OCI-LY1 (cell line): Measurements from ENCODE around the gene SMG5.

Source experiments
- H2AFZ ChIP-seq: fragments of 200-600 bp; sonication (generic), shearing (Covaris generic); 2 replicates; pipeline ENCODE4 v1.6.0; 2014; ENCODE audit warnings: antibody characterized with exemption, mild to moderate bottlenecking, low read length
- H3F3A ChIP-seq: fragments of 200-600 bp; sonication (generic), shearing (Covaris generic); 2 replicates; pipeline ENCODE4 v1.6.0; 2014; ENCODE audit warnings: mild to moderate bottlenecking, antibody characterized with exemption, low read length, moderate library complexity; ENCODE audit not compliant: insufficient read depth
- H3K27ac ChIP-seq: fragments of 200-600 bp; sonication (generic); 2 replicates; pipeline ENCODE4 v1.5.1; 2014; ENCODE audit warnings: low read length, mixed run types, mild to moderate bottlenecking, low read depth; ENCODE audit not compliant: poor library complexity, severe bottlenecking
- H3K27me3 ChIP-seq: fragments of 200-600 bp; sonication (generic); 2 replicates; pipeline ENCODE4 v1.6.0; 2014; ENCODE audit warnings: antibody characterized with exemption, mild to moderate bottlenecking, low read length, moderate library complexity; ENCODE audit not compliant: insufficient read depth
- H3K36me3 ChIP-seq: fragments of 200-600 bp; sonication (generic); 2 replicates; pipeline ENCODE4 v1.6.1; 2014; ENCODE audit warnings: mild to moderate bottlenecking, antibody characterized with exemption, low read length, moderate library complexity, mixed read lengths; ENCODE audit not compliant: insufficient read depth
- H3K4me1 ChIP-seq: fragments of 200-600 bp; sonication (generic); 2 replicates; pipeline ENCODE4 v1.5.1; 2014; ENCODE audit warnings: mild to moderate bottlenecking, low read length, moderate library complexity; ENCODE audit not compliant: insufficient read depth, severe bottlenecking
- H3K4me2 ChIP-seq: fragments of 200-600 bp; sonication (generic), shearing (Covaris generic); 2 replicates; pipeline ENCODE4 v1.6.1; 2014; ENCODE audit warnings: low read length
- H3K4me3 ChIP-seq: fragments of 200-600 bp; sonication (generic); 2 replicates; pipeline ENCODE4 v1.5.1; 2014; ENCODE audit warnings: low read length, low read depth, mild to moderate bottlenecking, mixed read lengths; ENCODE audit not compliant: poor library complexity, severe bottlenecking
- H3K79me2 ChIP-seq: fragments of 200-600 bp; shearing (Covaris generic); 2 replicates; pipeline ENCODE4 v1.6.1; 2016; ENCODE audit warnings: mixed run types, low read length, mixed read lengths; ENCODE audit not compliant: insufficient read depth
- H3K9ac ChIP-seq: fragments of 200-600 bp; sonication (generic), shearing (Covaris generic); 2 replicates; pipeline ENCODE4 v1.6.1; 2014; ENCODE audit warnings: mild to moderate bottlenecking, low read length, mixed read lengths
- H3K9me2 ChIP-seq: fragments of 200-600 bp; sonication (generic), shearing (Covaris generic); 2 replicates; pipeline ENCODE4 v1.6.1; 2014; ENCODE audit warnings: low read depth, mild to moderate bottlenecking, low read length, mixed read lengths
- H3K9me3 ChIP-seq: fragments of 200-600 bp; shearing (Covaris generic); 2 replicates; pipeline ENCODE4 v1.6.1; 2014; ENCODE audit warnings: low read length, mixed read lengths
- H4K20me1 ChIP-seq: fragments of 200-600 bp; sonication (generic), shearing (Covaris generic); 2 replicates; pipeline ENCODE4 v1.6.0; 2016; ENCODE audit warnings: mild to moderate bottlenecking, low read length; ENCODE audit not compliant: insufficient read depth
- CTCF ChIP-seq: fragments of 200-600 bp; sonication (generic), shearing (Covaris generic); IDR thresholded peaks from 2 replicates; pipeline ENCODE4 v1.5.1; 2017; ENCODE audit warnings: mild to moderate bottlenecking, antibody characterized with exemption, low read length, moderate library complexity, mixed read lengths
- EZH2 ChIP-seq: fragments of 200-600 bp; sonication (generic), shearing (Covaris generic); IDR thresholded peaks from 2 replicates; pipeline ENCODE4 v1.8.0; 2017; ENCODE audit warnings: borderline replicate concordance, mixed run types, mild to moderate bottlenecking, antibody characterized with exemption, low read length, moderate library complexity, mixed read lengths

SMG5 gene

DNA sequence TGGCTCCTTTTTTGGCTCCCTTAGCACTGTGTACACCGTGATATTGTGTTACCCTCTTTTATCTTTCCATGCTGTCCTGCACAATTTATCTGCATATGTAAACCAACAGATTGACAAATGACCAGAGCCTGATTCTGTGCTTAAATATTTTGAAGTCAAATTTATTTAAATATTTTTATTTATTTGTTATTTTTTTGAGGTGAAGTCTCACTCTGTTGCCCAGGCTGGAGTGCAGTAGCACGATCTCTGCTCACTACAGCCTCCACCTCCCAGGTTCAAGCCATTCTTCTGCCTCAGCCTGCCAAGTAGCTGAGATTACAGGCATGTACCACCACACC is 57.0 kb downstream of the SMG5 start:
- Histone ChIP-seq H3K27me3 (no peaks in the 10 kb centered on the region), H3K4me3 (no peak overlapping the region), H3K27ac (no peak overlapping the region), H3K4me1 (no peaks in the 10 kb centered on the region), H4K20me1 (no peaks in the 10 kb centered on the region), H3K36me3 (peaks cover 31% of the 10 kb centered on the region; the same call in 1 of the 2 replicates), H3K9me3 (no peaks in the 10 kb centered on the region), H3F3A (no peaks in the 10 kb centered on the region), H3K9ac (no peak overlapping the region), H3K9me2 (no peaks in the 10 kb centered on the region), H3K4me2 (no peak overlapping the region), H2AFZ (no peak overlapping the region), H3K79me2 (no peaks in the 10 kb centered on the region)
- TF ChIP-seq CTCF (no peak), EZH2 (no peak)

DNA sequence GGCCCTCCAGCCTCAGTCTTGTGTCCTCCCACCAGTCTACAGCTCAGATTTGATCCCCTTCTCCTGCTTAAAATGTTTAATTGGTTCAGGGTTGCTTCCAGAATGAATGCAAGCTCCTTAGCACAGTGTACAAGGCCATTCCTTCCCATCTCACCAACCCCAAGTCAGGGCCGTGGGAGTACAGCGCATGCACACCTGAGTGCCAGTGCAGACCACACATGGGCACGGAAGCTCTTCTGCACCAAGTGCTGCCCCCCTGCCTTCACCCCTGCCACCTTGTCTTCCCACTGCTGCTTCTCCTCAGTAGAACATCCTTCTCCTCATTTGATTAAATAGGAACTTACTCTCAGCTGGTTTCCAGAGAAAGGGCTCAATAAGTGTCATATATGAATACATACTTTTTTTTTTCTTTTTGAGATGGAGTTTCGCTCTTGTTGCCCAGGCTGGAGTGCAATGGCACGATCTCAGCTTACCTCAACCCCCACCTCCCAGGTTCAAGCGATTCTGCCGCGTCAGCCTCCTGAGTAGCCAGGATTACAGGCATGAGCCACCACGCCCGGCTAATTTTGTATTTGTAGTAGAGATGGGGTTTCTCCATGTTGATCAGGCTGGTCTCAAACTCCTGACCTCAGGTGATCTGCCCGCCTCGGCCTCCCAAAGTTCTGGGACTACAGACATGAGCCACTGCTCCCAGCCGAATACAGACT is 60.5 kb downstream of the SMG5 start:
- H3F3A ChIP-seq, result no peaks in the 10 kb centered on the region
- H3K9me3 ChIP-seq, result no peaks in the 10 kb centered on the region
- H2AFZ ChIP-seq, result no peak overlapping the region
- H3K27me3 ChIP-seq, result no peaks in the 10 kb centered on the region
- no peak overlapping the region for H3K27ac ChIP-seq
- H3K9me2 ChIP-seq, result no peaks in the 10 kb centered on the region
- H4K20me1 ChIP-seq, result no peaks in the 10 kb centered on the region
- H3K9ac ChIP-seq, result no peak overlapping the region
- TF ChIP-seq CTCF (no peak), EZH2 (no peak)
- H3K4me3 ChIP-seq, result no peak overlapping the region
- H3K4me2 ChIP-seq, result no peak overlapping the region
- peaks cover 33% of the 10 kb centered on the region; the same call in 1 of the 2 replicates for H3K36me3 ChIP-seq
- H3K79me2 ChIP-seq, result 0 out of 2 replicates have a peak, but pooled peaks cover 5% of the 10 kb centered on the region
- no peaks in the 10 kb centered on the region for H3K4me1 ChIP-seq

DNA sequence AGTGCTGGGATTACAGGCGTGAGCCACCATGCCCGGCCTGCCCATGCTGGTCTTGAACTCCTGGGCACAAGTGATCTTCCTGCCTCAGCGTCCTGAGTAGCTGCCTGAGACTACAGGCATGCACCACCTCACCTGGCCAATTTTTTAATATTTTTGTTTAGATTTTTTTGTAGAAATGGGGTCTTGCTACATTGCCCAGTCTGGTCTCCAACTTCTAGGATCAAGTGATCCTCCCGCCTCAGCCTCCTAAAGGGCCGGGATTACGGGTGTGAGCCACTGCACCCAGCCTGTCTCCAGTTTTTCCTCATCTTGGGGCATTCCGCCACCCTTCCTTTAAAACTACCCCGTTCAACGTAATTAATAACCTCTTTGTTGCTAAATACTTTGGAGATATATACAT is 62.4 kb downstream of the SMG5 start:
- H3K9ac ChIP-seq, result no peak overlapping the region
- no peak overlapping the region for H2AFZ ChIP-seq
- no peaks in the 10 kb centered on the region for H3K4me1 ChIP-seq
- H3K27me3 ChIP-seq, result no peaks in the 10 kb centered on the region
- H3K9me3 ChIP-seq, result no peaks in the 10 kb centered on the region
- H3K4me3 ChIP-seq, result no peak overlapping the region
- peaks cover 29% of the 10 kb centered on the region; the same call in 1 of the 2 replicates for H3K36me3 ChIP-seq
- no peaks in the 10 kb centered on the region for H4K20me1 ChIP-seq
- no peak overlapping the region for H3K4me2 ChIP-seq
- no peaks in the 10 kb centered on the region for H3F3A ChIP-seq
- H3K9me2 ChIP-seq, result no peaks in the 10 kb centered on the region
- 0 out of 2 replicates have a peak, but pooled peaks cover 5% of the 10 kb centered on the region for H3K79me2 ChIP-seq
- no peak for TF ChIP-seq CTCF
- no peak for TF ChIP-seq EZH2
- no peak overlapping the region for H3K27ac ChIP-seq
